ENCODE measurements around the gene ARHGAP29. TPM values are rescaled to one million over a fixed set of nuclear protein-coding genes. Genes with fewer than 3 reads are reported as not detected.
A peak's percentile ranks its signal among the peaks of the same experiment; 100 is the strongest.

The ARHGAP29 gene
- polyA plus RNA-seq, 3 donors, result 0.69 to 0.98 (median 0.81) TPM

DNA sequence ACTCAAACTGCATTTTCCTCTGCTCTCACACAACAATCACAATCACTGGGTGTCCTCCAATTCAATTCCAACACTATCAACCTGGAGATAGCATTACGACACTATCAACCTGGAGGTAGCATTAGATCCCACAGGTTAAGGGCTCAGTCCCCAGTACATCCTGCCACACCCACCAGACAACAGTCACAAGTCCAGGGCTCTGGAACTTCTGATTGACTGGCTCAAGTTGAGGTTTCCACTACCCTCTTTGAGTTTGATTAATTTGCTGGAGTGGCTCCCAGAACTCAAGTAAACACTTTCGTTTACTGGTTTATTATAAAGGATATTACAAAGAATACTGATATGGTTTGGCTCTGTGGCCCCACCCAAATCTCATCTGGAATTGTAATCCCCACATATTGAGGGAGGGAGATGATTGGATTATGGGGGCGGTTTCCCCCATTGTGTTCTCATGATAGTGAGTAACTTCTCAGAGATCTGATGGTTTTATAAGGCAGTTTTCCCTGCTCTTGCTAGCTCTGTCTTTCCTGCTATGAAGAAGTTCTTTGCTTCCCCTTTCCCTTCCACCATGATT is 49.6 kb upstream of the ARHGAP29 start:
- Mint-ChIP-seq H3K27ac (peak overlapping the region in 2 of 7 donors; percentile 27 to 73), H3K4me3 (no peak overlapping the region), H3K9me3 (peaks cover 0 to 7% (median 0%) of the 10 kb centered on the region in 7 donors), H3K36me3 (peaks cover 0 to 3% of the 10 kb centered on the region in 2 donors), H3K27me3 (ENCODE audit: low read depth in 3 of 3) (peaks cover 7 to 25% (median 9%) of the 10 kb centered on the region in 3 donors), H3K4me1 (peaks cover 34% of the 10 kb centered on the region)
- Histone ChIP-seq H3K27ac (ENCODE audit: low read depth in 1 of 2, low read length in 2 of 2) (no peak overlapping the region), H3K27me3 (ENCODE audit: control insufficient read depth in 2 of 2, insufficient read depth in 2 of 2, low read length in 2 of 2) (peaks cover 12 to 13% of the 10 kb centered on the region in 2 donors), H3K9me3 (replicated peaks in 1 of 2; ENCODE audit: control insufficient read depth in 1 of 2, insufficient read depth in 1 of 2, low read length in 2 of 2) (no peaks in the 10 kb centered on the region), H3K36me3 (replicated peaks in 1 of 2; ENCODE audit: control insufficient read depth in 1 of 2, insufficient read depth in 2 of 2, low read length in 2 of 2) (no peaks in the 10 kb centered on the region), H3K79me2 (ENCODE audit: insufficient read depth, low read length) (no peaks in the 10 kb centered on the region), H3K4me2 (replicated peaks; ENCODE audit: extremely low read depth, low read length, poor library complexity, severe bottlenecking) (no peak overlapping the region), H2AFZ (ENCODE audit: insufficient read depth, low read depth, low read length, poor library complexity, severe bottlenecking) (no peak overlapping the region), H4K20me1 (ENCODE audit: insufficient read depth, low read length) (no peaks in the 10 kb centered on the region), H3K9ac (ENCODE audit: insufficient read depth, low read length, poor library complexity, severe bottlenecking) (no peak overlapping the region), H3K4me1 (ENCODE audit: control insufficient read depth in 1 of 2, insufficient read depth in 2 of 2, low read length in 2 of 2) (peaks cover 18 to 21% of the 10 kb centered on the region in 2 donors), H3K4me3 (replicated peaks in 1 of 3; ENCODE audit: low read depth in 2 of 3, low read length in 3 of 3) (no peak overlapping the region)
- intact Hi-C loops (cut with micrococcal nuclease), result no loop called here
- TF ChIP-seq, protein P1, sequence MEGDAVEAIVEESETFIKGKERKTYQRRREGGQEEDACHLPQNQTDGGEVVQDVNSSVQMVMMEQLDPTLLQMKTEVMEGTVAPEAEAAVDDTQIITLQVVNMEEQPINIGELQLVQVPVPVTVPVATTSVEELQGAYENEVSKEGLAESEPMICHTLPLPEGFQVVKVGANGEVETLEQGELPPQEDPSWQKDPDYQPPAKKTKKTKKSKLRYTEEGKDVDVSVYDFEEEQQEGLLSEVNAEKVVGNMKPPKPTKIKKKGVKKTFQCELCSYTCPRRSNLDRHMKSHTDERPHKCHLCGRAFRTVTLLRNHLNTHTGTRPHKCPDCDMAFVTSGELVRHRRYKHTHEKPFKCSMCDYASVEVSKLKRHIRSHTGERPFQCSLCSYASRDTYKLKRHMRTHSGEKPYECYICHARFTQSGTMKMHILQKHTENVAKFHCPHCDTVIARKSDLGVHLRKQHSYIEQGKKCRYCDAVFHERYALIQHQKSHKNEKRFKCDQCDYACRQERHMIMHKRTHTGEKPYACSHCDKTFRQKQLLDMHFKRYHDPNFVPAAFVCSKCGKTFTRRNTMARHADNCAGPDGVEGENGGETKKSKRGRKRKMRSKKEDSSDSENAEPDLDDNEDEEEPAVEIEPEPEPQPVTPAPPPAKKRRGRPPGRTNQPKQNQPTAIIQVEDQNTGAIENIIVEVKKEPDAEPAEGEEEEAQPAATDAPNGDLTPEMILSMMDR (IDR thresholded peaks at IDR 0.05), result no peak
- WGBS (ENCODE audit: insufficient coverage), result 100% methylated on average over 1 of the region's 3 CpGs
- no peak for DNase-seq

DNA sequence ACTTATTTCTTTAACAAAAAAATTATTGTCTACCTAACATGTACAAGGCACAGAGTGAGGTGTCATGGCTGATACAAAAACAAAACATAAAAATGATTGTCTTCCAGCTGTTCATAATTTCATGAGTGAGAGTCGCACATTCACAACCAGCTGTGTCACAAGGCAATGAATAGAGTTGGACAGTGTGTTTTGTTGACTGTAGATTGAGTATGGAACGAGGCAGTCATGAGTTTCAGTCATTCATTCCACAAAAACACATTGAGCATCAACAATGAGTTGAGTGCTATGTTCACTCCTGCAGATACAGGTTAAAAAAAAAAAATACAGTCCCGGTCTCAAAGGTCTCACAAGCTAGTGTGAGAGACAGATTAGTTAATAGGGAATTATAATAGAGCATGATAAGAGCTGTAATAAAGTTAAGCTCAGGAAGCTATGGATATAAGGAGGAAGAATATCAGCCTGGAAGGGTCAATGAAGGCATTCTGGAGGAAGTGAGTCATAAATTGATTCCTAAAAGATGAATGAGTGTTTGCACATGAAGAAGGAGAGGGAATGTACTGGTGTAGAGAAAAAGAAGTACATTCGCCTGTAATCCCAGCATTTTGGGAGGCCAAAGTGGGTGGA is 47.8 kb upstream of the ARHGAP29 start:
- Mint-ChIP-seq H3K4me3 (peak overlapping the region in 1 of 2 donors; percentile 17), H3K27me3 (ENCODE audit: low read depth in 3 of 3) (peaks cover 5 to 25% (median 7%) of the 10 kb centered on the region in 3 donors), H3K27ac (peak overlapping the region in 3 of 7 donors; percentile 19 to 82 (median 77)), H3K4me1 (peaks cover 34% of the 10 kb centered on the region), H3K9me3 (peaks cover 0 to 7% (median 0%) of the 10 kb centered on the region in 7 donors), H3K36me3 (peaks cover 0 to 3% of the 10 kb centered on the region in 2 donors)
- Histone ChIP-seq H3K27ac (ENCODE audit: low read depth in 1 of 2, low read length in 2 of 2) (peak overlapping the region in 1 of 2 donors; percentile 63), H3K79me2 (ENCODE audit: insufficient read depth, low read length) (no peaks in the 10 kb centered on the region), H3K9me3 (replicated peaks in 1 of 2; ENCODE audit: control insufficient read depth in 1 of 2, insufficient read depth in 1 of 2, low read length in 2 of 2) (no peaks in the 10 kb centered on the region), H4K20me1 (ENCODE audit: insufficient read depth, low read length) (no peaks in the 10 kb centered on the region), H3K9ac (ENCODE audit: insufficient read depth, low read length, poor library complexity, severe bottlenecking) (no peak overlapping the region), H2AFZ (ENCODE audit: insufficient read depth, low read depth, low read length, poor library complexity, severe bottlenecking) (no peak overlapping the region), H3K4me2 (replicated peaks; ENCODE audit: extremely low read depth, low read length, poor library complexity, severe bottlenecking) (no peak overlapping the region), H3K27me3 (ENCODE audit: control insufficient read depth in 2 of 2, insufficient read depth in 2 of 2, low read length in 2 of 2) (peaks cover 15 to 17% of the 10 kb centered on the region in 2 donors), H3K36me3 (replicated peaks in 1 of 2; ENCODE audit: control insufficient read depth in 1 of 2, insufficient read depth in 2 of 2, low read length in 2 of 2) (no peaks in the 10 kb centered on the region), H3K4me3 (replicated peaks in 1 of 3; ENCODE audit: low read depth in 2 of 3, low read length in 3 of 3) (no peak overlapping the region), H3K4me1 (ENCODE audit: control insufficient read depth in 1 of 2, insufficient read depth in 2 of 2, low read length in 2 of 2) (peaks cover 18 to 21% of the 10 kb centered on the region in 2 donors)
- TF ChIP-seq, protein P1 (IDR thresholded peaks at IDR 0.05), result no peak
- 100% methylated on average over 1 of the region's 4 CpGs for WGBS (ENCODE audit: insufficient coverage)
- intact Hi-C loops (cut with micrococcal nuclease), result no loop called here
- peak in 2 of 3 donors; percentile 13 to 16 for DNase-seq

All from CD14-positive monocyte (primary cell).